Activated CD8-positive, alpha-beta T cell treated with anti-CD3 and anti-CD28 coated beads for 36 hours (primary cell): ENCODE data around the gene FCN3. TPM values are rescaled to one million over a fixed set of nuclear protein-coding genes. Genes with fewer than 3 reads are reported as not detected.

Experiments used
- ATAC-seq: fragments of 200-7000 bp; cut with Tn5 transposase; one replicate; pipeline ENCODE4 v1.10.0; 2021; ENCODE audit warnings: mild to moderate bottlenecking, moderate library complexity
- CTCF ChIA-PET: fragments of 350-600 bp; sonication (Branson Sonifier 250); formaldehyde crosslinking; loops from one replicate; lab custom pipeline; 2021; ENCODE audit warnings: antibody characterized with exemption; lab: Charles Lee
- POLR2A ChIA-PET: fragments of 350-600 bp; sonication (Branson Sonifier 250); formaldehyde crosslinking; loops from one replicate; lab custom pipeline; 2021; ENCODE audit warnings: antibody characterized with exemption; lab: Charles Lee
- DNase-seq: peaks from one replicate; pipeline ENCODE4 v3.0.0-alpha.2; 2020
- H3K27ac Mint-ChIP-seq: one replicate; pipeline ENCODE4 v1.8.0; 2021; ENCODE audit warnings: mild to moderate bottlenecking, mixed read lengths
- H3K27me3 Mint-ChIP-seq: one replicate; pipeline ENCODE4 v1.8.0; 2021; ENCODE audit warnings: mixed read lengths
- H3K36me3 Mint-ChIP-seq: one replicate; pipeline ENCODE4 v1.8.0; 2021; ENCODE audit warnings: low read depth, mixed read lengths
- H3K4me1 Mint-ChIP-seq: one replicate; pipeline ENCODE4 v1.8.0; 2021; ENCODE audit warnings: low read depth, mixed read lengths
- H3K4me3 Mint-ChIP-seq: one replicate; pipeline ENCODE4 v1.8.0; 2021; ENCODE audit warnings: mild to moderate bottlenecking, moderate library complexity, mixed read lengths
- H3K9me3 Mint-ChIP-seq: one replicate; pipeline ENCODE4 v1.8.0; 2021; ENCODE audit warnings: mixed read lengths
- CTCF ChIP-seq: fragments of 200-600 bp; IDR thresholded peaks from one replicate; pipeline ENCODE4 v1.8.0; 2022; ENCODE audit warnings: antibody characterized with exemption, mild to moderate bottlenecking
- intact Hi-C: fragments of 100-400 bp; cut with micrococcal nuclease; formaldehyde crosslinking; loops from one replicate; pipeline ENCODE4 v1.10.0; 2022
- total RNA-seq, 2 experiments: library from RNA; stranded (reverse); gene quantifications; one replicate each; pipeline ENCODE4 v1.2.3, GENCODE V29; 2021

Gene FCN3
- total RNA-seq, 2 experiments from 2014 or later: not detected

DNA sequence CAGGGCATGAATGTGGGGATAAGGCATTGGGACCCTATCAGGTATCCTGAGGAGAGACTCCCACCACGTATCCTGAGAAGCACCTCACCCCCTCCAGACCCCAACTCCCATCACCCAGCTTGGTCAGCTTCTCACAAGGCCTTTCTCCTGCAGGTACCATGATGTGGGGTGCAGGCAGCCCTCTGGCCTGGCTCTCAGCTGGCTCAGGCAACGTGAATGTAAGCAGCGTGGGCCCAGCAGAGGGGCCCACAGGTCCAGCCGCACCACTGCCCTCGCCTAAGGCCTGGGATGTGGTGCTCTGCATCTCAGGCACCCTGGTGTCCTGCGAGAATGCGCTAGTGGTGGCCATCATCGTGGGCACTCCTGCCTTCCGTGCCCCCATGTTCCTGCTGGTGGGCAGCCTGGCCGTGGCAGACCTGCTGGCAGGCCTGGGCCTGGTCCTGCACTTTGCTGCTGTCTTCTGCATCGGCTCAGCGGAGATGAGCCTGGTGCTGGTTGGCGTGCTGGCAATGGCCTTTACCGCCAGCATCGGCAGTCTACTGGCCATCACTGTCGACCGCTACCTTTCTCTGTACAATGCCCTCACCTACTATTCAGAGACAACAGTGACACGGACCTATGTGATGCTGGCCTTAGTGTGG is 19.1 kb upstream of the FCN3 start:
- intact Hi-C loops: loop anchor here (2.0 to 10.0 kb wide), 4 partner anchors 49 to 271 kb away; partner anchors contain the start of gene SYTL1
- no peak for TF ChIP-seq CTCF
- no peak overlapping the region for H3K27ac Mint-ChIP-seq
- ChIA-PET CTCF (interaction anchor here (0.7 to 12.1 kb wide), 11 partner anchors 23 to 269 kb away, joined by 3 to 293 read pairs (median 7); partner anchors contain the start of genes AHDC1, MAP3K6 and WASF2), POLR2A (no interaction called here)
- H3K4me1 Mint-ChIP-seq: peaks cover 17% of the 10 kb centered on the region
- H3K9me3 Mint-ChIP-seq: no peaks in the 10 kb centered on the region
- DNase-seq (no peak), ATAC-seq (no peak)
- H3K4me3 Mint-ChIP-seq: peak overlapping the region; percentile 65
- H3K36me3 Mint-ChIP-seq: no peaks in the 10 kb centered on the region
- no peaks in the 10 kb centered on the region for H3K27me3 Mint-ChIP-seq

DNA sequence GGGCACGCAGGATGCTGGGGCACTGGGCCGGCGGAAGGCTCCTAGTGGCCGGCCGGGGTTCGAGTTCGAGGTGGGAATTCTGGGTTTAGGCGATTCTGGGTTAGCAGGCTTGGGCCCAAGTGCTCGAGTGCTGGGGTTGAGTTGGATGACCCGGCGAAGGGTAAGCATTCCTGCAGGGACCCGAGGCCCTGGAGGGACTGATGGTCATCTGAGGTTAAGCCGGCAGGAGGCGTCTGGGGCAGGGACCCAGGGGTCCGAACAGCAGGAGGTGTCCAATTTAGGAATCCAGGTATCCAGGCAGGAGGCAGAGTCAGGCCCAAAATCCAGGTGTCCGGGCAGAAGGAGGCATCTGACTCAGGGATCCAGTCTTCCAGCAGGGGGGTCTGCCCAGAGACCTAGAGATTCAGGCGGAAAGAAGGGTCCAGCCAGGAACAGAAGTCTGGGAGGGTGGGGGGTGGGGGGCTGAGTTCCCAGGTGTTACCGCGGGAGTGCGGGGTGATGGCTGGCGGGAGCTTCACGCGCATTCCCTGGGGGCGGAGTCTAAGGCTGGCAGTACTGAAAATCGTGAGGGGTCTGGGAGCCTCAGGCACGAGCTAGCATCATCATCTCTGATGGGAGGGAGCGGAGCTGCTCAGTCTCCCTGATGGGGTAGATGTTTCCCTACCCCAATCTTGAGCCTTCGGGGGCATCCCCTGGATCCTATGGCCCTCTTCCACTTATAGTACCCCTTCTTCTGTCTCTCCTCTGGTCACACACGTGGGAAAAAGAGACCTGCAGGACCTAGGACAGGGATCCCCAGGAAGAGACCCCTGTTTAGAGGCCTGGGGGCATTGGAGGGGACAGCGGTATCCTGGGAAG is 18.4 kb upstream of the FCN3 start:
- TF ChIP-seq CTCF: peak; percentile 29
- ChIA-PET POLR2A (interaction anchor here (0.5 to 1.3 kb wide), 2 partner anchors 92 to 148 kb away, joined by 3 read pairs; no protein-coding TSS in a partner anchor), CTCF (interaction anchor here (0.7 to 12.1 kb wide), 8 partner anchors 23 to 214 kb away, joined by 3 to 293 read pairs (median 5); partner anchors contain the start of genes AHDC1 and WASF2)
- ATAC-seq: no peak
- Mint-ChIP-seq H3K27me3 (no peaks in the 10 kb centered on the region), H3K4me3 (peak overlapping the region; percentile 65), H3K27ac (peak overlapping the region; percentile 55), H3K9me3 (no peaks in the 10 kb centered on the region), H3K36me3 (no peaks in the 10 kb centered on the region), H3K4me1 (peaks cover 17% of the 10 kb centered on the region)
- no peak for DNase-seq
- intact Hi-C loops: loop anchor here (5.0 to 10.0 kb wide), 3 partner anchors 48 to 272 kb away; partner anchors contain the start of gene SYTL1

- Mint-ChIP-seq H3K27me3 (no peaks in the 10 kb centered on the region), H3K27ac (peak within 1 kb of the TSS; percentile 89), H3K4me3 (peak within 1 kb of the TSS; percentile 65), H3K9me3 (no peaks in the 10 kb centered on the region), H3K36me3 (no peaks in the 10 kb centered on the region), H3K4me1 (peaks cover 17% of the 10 kb centered on the region)
- peak; percentile 43 for TF ChIP-seq CTCF
- ChIA-PET POLR2A (interaction anchor here (1.1 to 2.2 kb wide), 4 partner anchors 11 to 92 kb away, joined by 3 to 5 read pairs (median 3); partner anchors contain the start of gene SYTL1), CTCF (interaction anchor here (0.9 to 12.1 kb wide), 8 partner anchors 9 to 271 kb away, joined by 3 to 242 read pairs (median 10); partner anchors contain the start of genes CD164L2 and MAP3K6)
- DNase-seq: peak; percentile 96
- intact Hi-C loops: loop anchor here (5.0 to 10.0 kb wide), 3 partner anchors 47 to 273 kb away; partner anchors contain the start of gene SYTL1
- peak; percentile 92 for ATAC-seq
These were observed 17.6 kb upstream of the FCN3 start, which contains the start of gene GPR3 for GRCh38 chr1:27392096-27392777. Gene GPR3, plus strand, starts transcription at chr1:27392622. Its CDS starts 1,177 bp downstream, at chr1:27393799.

DNA sequence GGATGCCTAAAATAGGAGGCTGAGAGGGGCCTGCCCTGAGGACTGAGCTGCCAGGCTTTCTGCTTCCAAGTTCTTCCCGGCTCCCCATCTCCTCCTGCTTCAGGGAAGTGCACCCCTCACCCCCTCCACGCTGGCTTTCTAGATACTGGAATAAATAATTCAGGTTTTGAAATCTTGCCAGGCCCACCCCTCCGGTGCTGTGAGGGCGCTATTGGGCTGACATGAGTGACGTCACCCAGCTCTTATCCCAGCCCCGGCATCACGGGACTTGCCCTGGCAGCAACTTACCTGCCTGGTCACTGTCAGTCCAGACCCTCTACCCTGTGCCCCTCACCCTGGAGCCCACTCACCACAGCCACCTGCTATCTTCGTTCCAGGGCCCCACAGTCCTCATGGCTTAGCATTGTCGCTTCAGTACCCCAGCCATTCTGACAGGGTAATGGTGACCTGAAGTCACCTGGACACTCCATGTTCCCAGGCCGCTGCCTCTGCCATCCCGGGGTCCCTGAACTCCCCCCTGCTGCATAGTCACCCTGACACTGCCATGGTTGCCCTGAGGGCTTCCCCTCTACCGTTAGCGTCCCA is 17.0 kb upstream of the FCN3 start:
- CTCF ChIA-PET: interaction anchor here (0.9 to 12.1 kb wide), 12 partner anchors 9 to 271 kb away, joined by 3 to 242 read pairs (median 4); partner anchors contain the start of genes AHDC1, CD164L2, MAP3K6 and SYTL1
- no peaks in the 10 kb centered on the region for H3K27me3 Mint-ChIP-seq
- H3K27ac Mint-ChIP-seq: peak overlapping the region; percentile 89
- intact Hi-C loops: loop anchor here (5.0 to 10.0 kb wide), 3 partner anchors 47 to 273 kb away; partner anchors contain the start of gene SYTL1
- DNase-seq (peak; percentile 57), ATAC-seq (no peak)
- H3K4me3 Mint-ChIP-seq: peak overlapping the region; percentile 65
- TF ChIP-seq CTCF: no peak
- peaks cover 17% of the 10 kb centered on the region for H3K4me1 Mint-ChIP-seq
- POLR2A ChIA-PET: interaction anchor here (1.1 to 2.2 kb wide), 5 partner anchors 10 to 91 kb away, joined by 3 to 11 read pairs (median 3); partner anchors contain the start of gene SYTL1
- H3K9me3 Mint-ChIP-seq: no peaks in the 10 kb centered on the region
- no peaks in the 10 kb centered on the region for H3K36me3 Mint-ChIP-seq
